ENCODE data around the gene SPOCK2.

SPOCK2 gene

DNA sequence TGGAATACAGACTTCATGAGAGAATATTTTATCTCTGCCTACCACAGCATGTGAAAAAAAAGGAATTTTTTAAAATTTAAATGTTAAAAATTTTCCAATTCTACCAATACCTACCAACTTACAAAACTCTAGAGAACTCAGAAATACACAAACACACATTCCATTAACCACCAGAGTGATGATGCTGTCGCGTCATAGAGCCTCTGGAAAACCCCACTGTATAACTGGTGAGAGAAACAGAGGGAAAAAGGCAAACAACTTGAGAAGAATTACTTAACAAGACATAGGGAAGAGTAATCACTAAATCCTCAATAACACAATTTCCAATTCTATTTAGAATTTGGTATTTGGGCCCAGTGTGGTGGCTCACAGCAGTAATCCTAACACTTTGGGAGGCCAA, 6.2 kb upstream of the SPOCK2 start:
- H3K4me3 ChIP-seq (ENCODE audit: low read length) = no peak overlapping the region
- TF ChIP-seq, protein P1, sequence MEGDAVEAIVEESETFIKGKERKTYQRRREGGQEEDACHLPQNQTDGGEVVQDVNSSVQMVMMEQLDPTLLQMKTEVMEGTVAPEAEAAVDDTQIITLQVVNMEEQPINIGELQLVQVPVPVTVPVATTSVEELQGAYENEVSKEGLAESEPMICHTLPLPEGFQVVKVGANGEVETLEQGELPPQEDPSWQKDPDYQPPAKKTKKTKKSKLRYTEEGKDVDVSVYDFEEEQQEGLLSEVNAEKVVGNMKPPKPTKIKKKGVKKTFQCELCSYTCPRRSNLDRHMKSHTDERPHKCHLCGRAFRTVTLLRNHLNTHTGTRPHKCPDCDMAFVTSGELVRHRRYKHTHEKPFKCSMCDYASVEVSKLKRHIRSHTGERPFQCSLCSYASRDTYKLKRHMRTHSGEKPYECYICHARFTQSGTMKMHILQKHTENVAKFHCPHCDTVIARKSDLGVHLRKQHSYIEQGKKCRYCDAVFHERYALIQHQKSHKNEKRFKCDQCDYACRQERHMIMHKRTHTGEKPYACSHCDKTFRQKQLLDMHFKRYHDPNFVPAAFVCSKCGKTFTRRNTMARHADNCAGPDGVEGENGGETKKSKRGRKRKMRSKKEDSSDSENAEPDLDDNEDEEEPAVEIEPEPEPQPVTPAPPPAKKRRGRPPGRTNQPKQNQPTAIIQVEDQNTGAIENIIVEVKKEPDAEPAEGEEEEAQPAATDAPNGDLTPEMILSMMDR (IDR thresholded peaks at IDR 0.05; ENCODE audit: insufficient read depth, low read depth, low read length, missing control alignments) = no peak
- DNase-seq (ENCODE audit: low read depth) = no peak

DNA sequence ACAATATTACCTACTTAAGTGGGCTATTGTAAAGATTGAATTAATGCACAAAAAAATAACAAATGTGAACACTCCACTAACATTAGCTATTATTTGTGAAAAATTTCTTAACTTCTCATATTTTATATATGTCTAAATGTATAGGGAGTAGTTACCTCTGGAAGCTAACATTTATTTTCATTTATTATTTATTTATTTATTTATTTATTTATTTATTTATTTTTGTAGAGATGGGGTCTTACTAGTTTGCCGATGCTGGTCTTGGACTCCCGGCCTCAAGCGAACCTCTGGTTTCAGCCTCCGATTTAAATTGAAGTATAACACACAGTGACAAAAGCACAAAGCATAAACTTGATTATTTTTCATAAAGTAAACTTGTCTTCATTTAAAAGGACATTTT, 5.1 kb upstream of the SPOCK2 start:
- no peak for DNase-seq (ENCODE audit: low read depth)
- H3K4me3 ChIP-seq (ENCODE audit: low read length) = no peak overlapping the region
- TF ChIP-seq, protein P1 (IDR thresholded peaks at IDR 0.05; ENCODE audit: insufficient read depth, low read depth, low read length, missing control alignments) = no peak

DNA sequence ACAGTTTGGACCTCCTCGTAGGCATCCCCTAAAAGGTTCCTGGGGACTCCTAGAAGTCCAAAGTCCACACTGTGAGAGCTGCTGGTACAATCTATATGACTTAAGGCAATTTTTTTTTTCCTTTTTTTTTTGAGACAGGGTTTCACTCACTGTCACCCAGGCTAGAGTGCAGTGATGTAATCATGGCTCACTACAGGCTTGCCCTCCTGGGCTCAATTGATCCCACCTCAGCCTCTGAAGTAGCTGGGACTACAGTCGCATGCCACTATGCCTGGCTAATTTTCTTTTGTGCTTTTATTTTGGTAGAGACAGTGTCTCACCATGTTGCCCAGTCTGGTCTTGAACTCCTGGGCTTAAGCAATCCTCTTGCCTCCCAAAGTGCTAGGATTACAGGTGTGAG, 4.6 kb upstream of the SPOCK2 start:
- DNase-seq (ENCODE audit: low read depth) = no peak
- no peak overlapping the region for H3K4me3 ChIP-seq (ENCODE audit: low read length)

DNA sequence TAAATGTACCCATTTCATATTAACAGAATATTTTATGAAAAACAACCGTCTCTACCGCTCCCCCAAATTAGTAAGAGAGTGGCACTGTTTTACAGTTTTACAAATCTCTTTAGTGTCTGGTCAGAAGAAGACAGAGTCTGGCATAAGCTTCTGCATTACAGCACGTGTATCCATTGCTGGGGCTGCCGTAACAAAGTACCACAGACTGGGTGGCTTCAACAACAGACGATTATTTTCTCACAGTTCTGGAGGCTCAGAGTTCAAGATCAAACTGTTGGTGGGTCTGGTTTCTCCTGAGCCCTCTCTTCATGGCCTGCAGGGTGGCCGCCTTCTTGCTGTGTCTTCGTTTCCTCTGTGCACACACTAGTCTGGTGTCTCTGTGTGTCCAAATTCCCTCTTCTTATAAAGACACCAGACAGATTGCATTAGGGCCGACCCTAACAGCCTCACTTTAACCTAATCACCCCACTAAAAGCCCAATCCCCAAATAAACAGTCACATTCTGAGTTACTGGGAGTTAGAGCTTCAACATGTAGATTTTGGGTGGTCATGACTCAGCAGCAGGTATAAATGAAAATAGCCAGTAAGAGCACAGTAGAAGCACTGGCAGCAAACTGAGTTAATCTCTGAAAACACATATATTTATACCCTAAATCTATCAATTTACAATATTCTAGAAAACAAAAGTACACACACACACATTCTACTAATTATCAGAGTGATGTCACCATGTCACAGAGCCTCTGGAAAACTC, 4.0 kb upstream of the SPOCK2 start:
- no peak for DNase-seq (ENCODE audit: low read depth)
- TF ChIP-seq, protein P1 (IDR thresholded peaks at IDR 0.05; ENCODE audit: insufficient read depth, low read depth, low read length, missing control alignments) = no peak
- no peak overlapping the region for H3K4me3 ChIP-seq (ENCODE audit: low read length)

More for the DNA sequence above, 4.6 kb upstream of the SPOCK2 start:
- TF ChIP-seq, protein P1 (IDR thresholded peaks at IDR 0.05; ENCODE audit: insufficient read depth, low read depth, low read length, missing control alignments) = no peak

DNA sequence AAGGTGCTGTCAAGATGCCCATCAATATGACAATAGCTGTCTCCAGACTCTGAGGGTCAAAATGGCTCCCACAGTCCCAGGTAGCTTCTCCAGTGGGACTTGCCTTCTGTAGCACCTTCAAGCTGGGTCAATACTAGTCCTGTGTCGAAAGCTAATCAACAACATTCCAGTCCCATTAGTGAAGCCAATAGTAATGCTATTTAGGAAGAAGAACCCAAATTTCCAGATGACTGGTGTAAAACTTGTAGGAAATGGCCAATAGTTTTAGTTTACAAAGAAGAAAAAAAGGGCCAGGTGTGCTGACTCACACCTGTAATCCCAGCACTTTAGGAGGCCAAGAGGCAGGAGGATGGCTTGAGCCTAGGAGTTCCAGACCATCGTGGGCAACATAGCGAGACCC, 2.0 kb upstream of the SPOCK2 start:
- H3K4me3 ChIP-seq (ENCODE audit: low read length) = no peak overlapping the region
- TF ChIP-seq, protein P1 (IDR thresholded peaks at IDR 0.05; ENCODE audit: insufficient read depth, low read depth, low read length, missing control alignments) = no peak
- DNase-seq (ENCODE audit: low read depth) = peak; percentile 8

DNA sequence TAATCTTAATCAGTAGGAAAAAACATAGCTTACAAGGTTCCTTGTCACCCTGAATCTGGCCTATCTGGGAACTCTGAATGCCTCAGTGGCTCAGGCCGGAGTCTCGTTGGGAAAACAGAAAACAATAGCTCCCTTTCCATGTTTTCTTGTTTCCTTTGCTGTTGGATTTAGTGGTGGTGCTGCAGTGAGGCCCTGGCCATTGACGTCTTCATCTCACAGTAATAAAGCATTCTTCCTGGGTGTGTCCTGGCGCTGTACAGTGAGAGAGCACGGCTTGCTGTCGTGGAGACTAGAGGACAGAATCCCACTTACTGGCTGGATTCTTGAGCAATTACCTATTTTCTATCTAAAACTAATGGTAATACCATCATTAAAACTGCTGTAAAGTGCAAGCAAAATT, 1.3 kb upstream of the SPOCK2 start:
- no peak overlapping the region for H3K4me3 ChIP-seq (ENCODE audit: low read length)
- DNase-seq (ENCODE audit: low read depth) = no peak
- TF ChIP-seq, protein P1 (IDR thresholded peaks at IDR 0.05; ENCODE audit: insufficient read depth, low read depth, low read length, missing control alignments) = no peak
